Karpas-422 (cell line): ENCODE measurements around the gene MCAT. TPM values are rescaled to one million over a fixed set of nuclear protein-coding genes. Genes with fewer than 3 reads are reported as not detected.
"Not testable (repeated sequence)": the region's sequence is repeated elsewhere in the genome, so short reads cannot be mapped to it uniquely, and the experiment has no call there.

ENCODE experiments used
- DNase-seq: peaks from one replicate; pipeline ENCODE4 v3.0.0-alpha.2; 2015
- H2AFZ ChIP-seq: fragments of 200-600 bp; sonication (generic); 2 replicates; pipeline ENCODE4 v1.6.1; 2014; ENCODE audit warnings: antibody characterized with exemption, low read length, mixed read lengths
- H3K27ac ChIP-seq: fragments of 200-600 bp; sonication (generic); 2 replicates; pipeline ENCODE4 v1.5.1; 2014; ENCODE audit warnings: mild to moderate bottlenecking, low read length, moderate library complexity
- H3K27me3 ChIP-seq: fragments of 200-600 bp; sonication (generic); 2 replicates; pipeline ENCODE4 v1.6.1; 2014; ENCODE audit warnings: low read length, mixed read lengths
- H3K36me3 ChIP-seq: fragments of 200-600 bp; sonication (generic); 2 replicates; pipeline ENCODE4 v1.6.1; 2014; ENCODE audit warnings: low read length, mixed read lengths; ENCODE audit not compliant: insufficient read depth
- H3K4me1 ChIP-seq: fragments of 200-600 bp; sonication (generic); 2 replicates; pipeline ENCODE4 v1.6.1; 2014; ENCODE audit warnings: mild to moderate bottlenecking, low read length, mixed read lengths
- H3K4me2 ChIP-seq: fragments of 200-600 bp; sonication (generic); 2 replicates; pipeline ENCODE4 v1.6.1; 2014; ENCODE audit warnings: low read length, low read depth, mild to moderate bottlenecking; ENCODE audit not compliant: poor library complexity, severe bottlenecking
- H3K4me3 ChIP-seq: fragments of 200-600 bp; sonication (generic); 2 replicates; pipeline ENCODE4 v1.5.1; 2014; ENCODE audit warnings: mild to moderate bottlenecking, antibody characterized with exemption, low read length, mixed read lengths
- H3K79me2 ChIP-seq: fragments of 200-600 bp; sonication (generic); 2 replicates; pipeline ENCODE4 v1.6.1; 2014; ENCODE audit warnings: mild to moderate bottlenecking, low read length, mixed read lengths
- H3K9ac ChIP-seq: fragments of 200-600 bp; sonication (generic); 2 replicates; pipeline ENCODE4 v1.6.0; 2014; ENCODE audit warnings: low read length
- H3K9me2 ChIP-seq: fragments of 200-600 bp; sonication (generic), shearing (Covaris generic); replicated peaks from 2 replicates; pipeline ENCODE4 v1.6.0; 2014; ENCODE audit warnings: mild to moderate bottlenecking, low read length, moderate library complexity; ENCODE audit not compliant: insufficient read depth
- H3K9me3 ChIP-seq: fragments of 300-700, 200-600 bp; sonication (generic); 2 replicates; pipeline ENCODE4 v1.6.1; 2014; ENCODE audit warnings: low read length, mixed read lengths
- H4K20me1 ChIP-seq: fragments of 200-600 bp; sonication (generic); 2 replicates; pipeline ENCODE4 v1.6.1; 2014; ENCODE audit warnings: mild to moderate bottlenecking, antibody characterized with exemption, low read length, low read depth; ENCODE audit not compliant: insufficient read depth
- total RNA-seq: library from RNA; depleted of rRNA; stranded (reverse); fragments of >200 nt; shearing (Covaris generic); gene quantifications from 2 replicates; pipeline ENCODE4 v1.2.3, GENCODE V29; 2014; ENCODE audit warnings: low replicate concordance

The MCAT gene
- total RNA-seq, 1 experiment from 2014 or later, result 15.0 TPM

DNA sequence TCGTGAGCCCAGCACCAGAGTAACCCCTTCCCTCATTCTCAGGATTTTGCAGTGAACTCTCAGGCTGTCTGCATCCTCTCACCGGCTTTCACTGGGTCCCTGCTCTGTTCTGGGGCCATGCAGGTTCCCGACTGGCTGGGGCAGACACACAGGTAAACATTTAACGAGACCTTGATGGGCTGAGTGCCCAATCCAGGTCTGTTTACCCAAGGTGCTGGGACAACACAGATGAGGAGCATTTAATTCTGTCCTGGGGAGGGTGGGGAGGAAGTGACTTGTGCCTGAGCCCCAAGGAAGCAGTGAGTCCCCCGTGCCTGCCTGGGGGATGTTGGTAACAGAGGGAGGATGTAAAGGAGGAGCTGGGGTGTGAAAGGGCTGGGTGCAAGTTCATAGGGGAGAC lies 28.2 kb downstream of the MCAT start:
- H3K4me1 ChIP-seq, result peaks cover 35% of the 10 kb centered on the region
- no peak overlapping the region for H3K4me2 ChIP-seq
- H4K20me1 ChIP-seq, result no peaks in the 10 kb centered on the region
- no peak overlapping the region for H2AFZ ChIP-seq
- H3K36me3 ChIP-seq, result no peaks in the 10 kb centered on the region
- no peak overlapping the region for H3K4me3 ChIP-seq
- H3K27ac ChIP-seq, result no peak overlapping the region
- no peaks in the 10 kb centered on the region for H3K27me3 ChIP-seq
- DNase-seq, result no peak
- no peaks in the 10 kb centered on the region for H3K9me3 ChIP-seq
- no peaks in the 10 kb centered on the region for H3K9me2 ChIP-seq
- no peak overlapping the region for H3K9ac ChIP-seq
- H3K79me2 ChIP-seq, result no peaks in the 10 kb centered on the region

DNA sequence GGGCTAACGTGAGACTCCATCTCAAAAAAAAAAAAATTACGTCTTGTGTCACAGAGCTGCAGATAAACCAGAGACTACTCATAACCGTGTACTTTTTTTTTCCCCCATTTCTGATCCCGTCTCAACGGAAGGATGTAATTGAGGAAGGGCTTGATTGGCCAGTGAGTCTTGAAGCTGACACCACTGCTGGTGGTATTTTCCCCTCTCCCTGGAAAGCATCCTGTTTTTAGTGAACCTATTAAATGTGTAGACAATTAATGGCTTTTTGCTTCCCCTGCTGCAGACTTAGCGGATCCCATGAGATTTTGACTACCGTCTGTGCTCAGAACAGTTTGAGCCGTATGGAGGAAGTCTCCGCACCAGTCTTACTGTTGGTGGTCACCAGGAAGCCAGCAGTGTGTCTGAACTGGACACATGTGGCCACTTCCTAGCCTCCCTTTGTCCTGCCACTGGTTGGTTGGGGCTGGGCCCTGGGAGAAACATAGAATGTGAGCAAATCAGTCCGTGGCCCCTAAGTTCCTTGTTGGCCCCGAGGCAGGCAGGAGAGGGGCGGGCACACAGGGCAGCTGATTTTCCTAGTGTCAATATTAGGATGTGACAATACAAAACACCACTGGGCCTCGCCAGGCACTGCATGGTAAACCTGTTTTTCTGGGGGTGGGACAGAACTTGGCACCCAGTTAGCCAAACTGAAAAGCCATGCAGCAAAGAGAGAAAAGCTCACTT lies 29.5 kb downstream of the MCAT start:
- Histone ChIP-seq H3K27me3 (no peaks in the 10 kb centered on the region), H3K9me2 (no peaks in the 10 kb centered on the region), H3K9ac (no peak overlapping the region), H3K36me3 (no peaks in the 10 kb centered on the region), H3K4me2 (no peak overlapping the region), H3K27ac (no peak overlapping the region), H3K4me1 (peaks cover 27% of the 10 kb centered on the region), H3K4me3 (no peak overlapping the region), H3K9me3 (no peaks in the 10 kb centered on the region), H3K79me2 (no peaks in the 10 kb centered on the region), H2AFZ (no peak overlapping the region), H4K20me1 (no peaks in the 10 kb centered on the region)
- DNase-seq, result no peak

DNA sequence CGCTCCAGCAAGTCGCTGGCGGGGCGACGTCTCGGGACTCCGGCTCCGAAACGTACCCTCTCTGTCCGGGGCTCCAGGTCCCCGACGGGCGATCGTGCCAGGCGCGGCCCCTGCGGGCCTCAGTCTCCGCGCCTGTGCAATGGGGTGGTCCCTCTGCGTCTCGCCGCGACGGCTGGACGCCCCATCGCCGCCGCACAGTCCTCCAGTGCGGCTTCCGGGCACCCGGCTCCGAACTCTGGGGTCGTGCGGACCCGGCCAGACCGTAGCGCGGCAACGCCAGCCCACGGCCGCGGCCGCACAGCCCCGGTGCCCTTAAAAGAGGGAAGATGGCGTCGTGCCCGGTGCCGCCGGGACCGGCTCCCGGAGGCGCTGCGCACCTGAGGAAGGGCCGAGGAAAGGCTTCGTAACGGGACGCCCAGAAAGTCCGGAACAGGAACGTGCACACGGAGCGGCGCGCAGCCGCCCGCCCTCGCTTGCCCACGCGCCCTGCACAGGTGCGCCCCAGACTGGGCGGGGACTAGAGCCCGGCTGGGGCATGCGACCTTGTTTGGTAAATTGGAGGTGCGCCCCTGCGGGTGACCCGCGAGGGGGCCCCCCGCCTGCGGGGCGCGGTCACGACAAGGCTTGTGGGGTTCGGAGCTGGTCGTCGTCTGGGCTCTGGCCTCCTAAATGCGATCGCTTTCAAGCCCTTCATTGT lies 32.1 kb downstream of the MCAT start:
- Histone ChIP-seq H3K9me3 (no peaks in the 10 kb centered on the region), H3K27me3 (no peaks in the 10 kb centered on the region), H3K36me3 (no peaks in the 10 kb centered on the region), H3K4me2 (peak overlapping the region; percentile 59), H3K79me2 (no peaks in the 10 kb centered on the region), H4K20me1 (no peaks in the 10 kb centered on the region), H3K27ac (no peak overlapping the region), H3K9ac (peak overlapping the region; percentile 29; the same call in 1 of the 2 replicates), H2AFZ (0 out of 2 replicates have a peak overlapping the region, but pooled peaks have one; percentile 31), H3K4me1 (peaks cover 20% of the 10 kb centered on the region), H3K4me3 (peak overlapping the region; percentile 49; the same call in 1 of the 2 replicates), H3K9me2 (no peaks in the 10 kb centered on the region)
- no peak for DNase-seq

DNA sequence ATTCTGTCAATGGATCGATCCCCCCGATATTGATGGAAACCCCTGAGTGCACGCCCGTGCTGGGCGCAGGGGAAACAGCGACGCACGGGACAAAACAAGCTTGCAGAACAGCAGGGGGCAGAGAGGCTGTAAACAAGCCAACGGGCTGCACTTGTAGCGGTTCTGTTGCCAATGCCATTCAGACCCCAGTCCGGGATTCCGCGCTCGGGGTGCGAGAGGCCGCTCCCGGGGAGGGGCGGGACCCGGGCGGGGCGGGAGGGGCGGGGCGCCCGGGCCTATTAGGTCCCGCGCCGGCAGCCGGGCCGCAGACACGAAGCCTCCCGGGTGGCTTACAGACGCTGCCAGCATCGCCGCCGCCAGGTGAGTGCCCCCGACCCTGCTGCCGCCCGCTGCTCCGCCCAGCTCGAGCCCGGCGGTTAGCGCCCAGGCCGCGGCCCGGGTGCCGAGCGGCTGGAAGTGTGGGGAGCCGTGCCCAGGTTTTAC lies 32.7 kb downstream of the MCAT start, which contains the start of gene BIK:
Gene BIK (plus strand): TSS at position 307 of the 483 bp plus-strand sequence. CDS start 13,273 bp downstream, outside the sequence.
- Histone ChIP-seq H3K4me3 (peak within 1 kb of the TSS; percentile 49; the same call in 1 of the 2 replicates), H3K27me3 (no peaks in the 10 kb centered on the region), H3K4me1 (peaks cover 16% of the 10 kb centered on the region), H3K4me2 (peak within 1 kb of the TSS; percentile 59), H3K36me3 (no peaks in the 10 kb centered on the region), H3K79me2 (no peaks in the 10 kb centered on the region), H3K9me2 (no peaks in the 10 kb centered on the region), H4K20me1 (no peaks in the 10 kb centered on the region), H2AFZ (0 out of 2 replicates have a peak within 1 kb of the TSS, but pooled peaks have one; percentile 31), H3K9ac (peak within 1 kb of the TSS; percentile 29; the same call in 1 of the 2 replicates), H3K9me3 (no peaks in the 10 kb centered on the region), H3K27ac (no peak within 1 kb of the TSS)
- DNase-seq, result peak; percentile 50

DNA sequence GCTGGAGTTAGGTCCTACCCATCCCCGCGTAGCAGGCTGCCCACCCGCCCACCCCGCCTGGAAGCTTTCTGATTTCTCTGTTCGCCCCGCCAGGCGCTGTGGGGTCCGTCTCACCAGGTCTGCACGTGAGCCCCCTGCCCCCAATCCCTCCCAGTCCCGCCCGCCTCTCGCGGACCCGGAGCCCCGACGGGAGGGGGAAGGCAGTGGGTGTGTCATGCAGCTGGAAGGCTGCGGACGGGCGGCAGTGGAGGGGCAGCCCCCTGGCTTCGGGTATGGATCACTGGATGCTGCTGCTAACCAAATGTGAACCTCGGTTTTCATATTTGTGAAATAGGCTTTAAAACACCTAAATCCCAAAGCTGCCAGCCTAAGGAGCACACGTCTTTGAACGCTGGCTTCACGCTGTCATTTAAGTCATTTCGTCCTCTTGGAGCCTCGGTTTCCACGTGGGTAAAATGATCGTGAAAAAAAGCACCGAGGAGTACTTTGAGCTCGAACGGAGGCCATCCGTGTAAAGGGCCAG lies 33.2 kb downstream of the MCAT start:
- H3K4me2 ChIP-seq, result peak overlapping the region; percentile 59
- no peaks in the 10 kb centered on the region for H4K20me1 ChIP-seq
- H3K79me2 ChIP-seq, result no peaks in the 10 kb centered on the region
- DNase-seq, result no peak
- H3K9me3 ChIP-seq, result no peaks in the 10 kb centered on the region
- no peak overlapping the region for H2AFZ ChIP-seq
- H3K27me3 ChIP-seq, result no peaks in the 10 kb centered on the region
- H3K9ac ChIP-seq, result no peak overlapping the region
- no peaks in the 10 kb centered on the region for H3K9me2 ChIP-seq
- no peak overlapping the region for H3K4me3 ChIP-seq
- peaks cover 16% of the 10 kb centered on the region for H3K4me1 ChIP-seq
- H3K27ac ChIP-seq, result no peak overlapping the region
- H3K36me3 ChIP-seq, result no peaks in the 10 kb centered on the region

DNA sequence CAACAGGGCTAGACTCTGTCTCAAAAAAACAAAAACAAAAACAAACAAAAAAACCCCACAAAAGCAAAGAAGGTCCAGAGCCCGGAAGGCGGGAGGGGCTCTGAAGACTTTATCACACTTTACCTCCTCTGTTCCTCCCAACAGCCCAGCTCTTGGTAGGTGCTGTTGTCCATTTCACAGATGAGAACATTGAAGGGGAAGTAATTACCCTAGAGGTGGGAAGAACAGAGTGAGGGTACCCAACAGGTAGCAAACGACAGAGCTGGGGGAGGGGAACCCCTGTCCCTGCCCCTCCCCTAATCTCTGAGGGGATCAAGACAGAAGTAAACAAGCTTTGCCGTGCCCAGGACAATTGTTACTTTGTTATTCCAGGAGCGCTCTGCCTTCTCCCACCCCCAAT lies 33.7 kb downstream of the MCAT start:
- Histone ChIP-seq H3K4me3 (no peak overlapping the region), H3K9ac (no peak overlapping the region)

DNA sequence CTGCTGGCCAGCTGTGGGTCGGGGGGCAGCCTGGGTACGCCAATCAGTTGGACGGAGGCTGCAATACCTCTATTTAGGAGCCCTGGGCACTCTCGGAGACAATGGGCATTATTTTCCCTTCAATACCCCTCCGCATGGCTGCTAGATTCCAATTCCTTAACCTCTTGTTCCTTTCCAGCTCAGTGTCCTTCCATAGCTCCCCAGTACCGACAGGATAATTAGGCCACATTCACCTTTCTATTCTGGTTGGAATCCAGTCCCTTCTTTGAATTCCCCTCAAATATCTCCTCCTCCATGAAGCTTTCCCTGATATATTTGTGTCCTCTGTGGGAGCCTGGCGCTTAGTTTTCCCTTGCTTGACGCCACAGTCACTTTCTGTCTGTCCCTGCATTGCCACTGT lies 36.9 kb downstream of the MCAT start:
- H3K9ac ChIP-seq, result no peak overlapping the region
- no peak for DNase-seq
- H4K20me1 ChIP-seq, result no peaks in the 10 kb centered on the region
- no peak overlapping the region for H3K4me3 ChIP-seq
- no peak overlapping the region for H2AFZ ChIP-seq
- H3K4me1 ChIP-seq, result peaks cover 10% of the 10 kb centered on the region
- no peak overlapping the region for H3K4me2 ChIP-seq
- no peaks in the 10 kb centered on the region for H3K9me3 ChIP-seq
- H3K36me3 ChIP-seq, result no peaks in the 10 kb centered on the region
- no peak overlapping the region for H3K27ac ChIP-seq
- H3K27me3 ChIP-seq, result no peaks in the 10 kb centered on the region
- no peaks in the 10 kb centered on the region for H3K9me2 ChIP-seq
- H3K79me2 ChIP-seq, result no peaks in the 10 kb centered on the region

More for the DNA sequence above, 33.7 kb downstream of the MCAT start:
- Histone ChIP-seq H3K27ac (no peak overlapping the region), H3K9me3 (no peaks in the 10 kb centered on the region), H3K36me3 (no peaks in the 10 kb centered on the region), H3K4me2 (no peak overlapping the region), H4K20me1 (no peaks in the 10 kb centered on the region), H3K27me3 (no peaks in the 10 kb centered on the region), H2AFZ (no peak overlapping the region), H3K4me1 (peaks cover 16% of the 10 kb centered on the region), H3K9me2 (no peaks in the 10 kb centered on the region), H3K79me2 (no peaks in the 10 kb centered on the region)
- DNase-seq, result no peak

DNA sequence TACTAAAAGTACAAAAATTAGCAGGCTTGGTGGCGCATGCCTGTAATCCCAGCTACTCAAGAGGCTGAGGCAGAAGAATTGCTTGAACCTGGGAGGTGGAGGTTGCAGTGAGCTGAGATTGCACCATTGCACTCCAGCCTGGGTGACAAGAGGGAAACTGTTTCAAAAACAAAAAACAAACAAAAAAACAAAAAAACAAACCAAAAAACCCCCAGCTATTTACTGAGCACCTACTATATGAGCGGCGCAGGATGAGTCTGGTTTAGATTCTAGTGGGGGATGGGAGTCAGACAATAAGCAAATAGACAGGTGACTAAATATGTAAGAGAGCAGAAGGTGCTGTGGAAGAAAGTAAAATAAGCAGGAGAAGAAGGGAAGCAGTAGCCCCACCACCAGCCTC lies 38.2 kb downstream of the MCAT start:
- not testable (repeated sequence) for H3K79me2 ChIP-seq, H2AFZ ChIP-seq, DNase-seq, H3K36me3 ChIP-seq, H4K20me1 ChIP-seq, H3K4me1 ChIP-seq, H3K4me3 ChIP-seq, H3K27ac ChIP-seq, H3K9me3 ChIP-seq, H3K27me3 ChIP-seq, H3K9me2 ChIP-seq, H3K9ac ChIP-seq, H3K4me2 ChIP-seq
